Uterus (tissue), 4 donors: ENCODE results near the gene APOL5. TPM values are rescaled to one million over a fixed set of nuclear protein-coding genes. Genes with fewer than 3 reads are reported as not detected.
A peak's percentile ranks its signal among the peaks of the same experiment; 100 is the strongest.

Experiments
- DNase-seq, 2 donors: peaks; one replicate each; pipeline ENCODE4 v3.0.0-alpha.2; 2019 to 2020
- H3K27ac ChIP-seq, 2 donors: fragments of 200-600 bp; sonication (generic); 1 replicate in 1 of 2; 2 replicates in 1 of 2; pipeline ENCODE4 v1.5.1; 2016 to 2018
- H3K27me3 ChIP-seq, 2 donors: fragments of 200-600 bp; sonication (generic); one replicate each; pipeline ENCODE4 v1.5.1; 2018 to 2019; ENCODE audit warnings: control low read depth in 1 of 2
- H3K36me3 ChIP-seq, 2 donors: fragments of 200-600 bp; sonication (generic); one replicate each; pipeline ENCODE4 v1.5.1; 2019; ENCODE audit warnings: control low read depth in 1 of 2
- H3K4me1 ChIP-seq, 2 donors: fragments of 200-600 bp; sonication (generic); one replicate each; pipeline ENCODE4 v1.5.1; 2018 to 2019; ENCODE audit warnings: control low read depth in 1 of 2
- H3K4me3 ChIP-seq, 2 donors: fragments of 200-600 bp; sonication (generic); 1 replicate in 1 of 2; 2 replicates in 1 of 2; pipeline ENCODE4 v1.5.1; 2018 to 2019; ENCODE audit warnings: mild to moderate bottlenecking in 1 of 2
- H3K9me3 ChIP-seq, 2 donors: fragments of 200-600 bp; sonication (generic); one replicate each; pipeline ENCODE4 v1.5.1; 2019; ENCODE audit warnings: control low read depth in 1 of 2
- CTCF ChIP-seq, 4 experiments: fragments of 200-600 bp in 2 of 4; fragments of 450-650 bp in 2 of 4; sonication (generic) in 2 of 4; IDR thresholded peaks; one replicate each; pipeline ENCODE4 v1.5.1; 2016 to 2019; ENCODE audit warnings: antibody characterized with exemption in 4 of 4, mild to moderate bottlenecking in 2 of 4, moderate library complexity in 1 of 4
- POLR2A ChIP-seq, 2 donors: fragments of 450-650 bp; IDR thresholded peaks; one replicate each; pipeline ENCODE4 v1.6.1; 2016; ENCODE audit warnings: antibody characterized with exemption in 2 of 2, mild to moderate bottlenecking in 1 of 2, moderate library complexity in 1 of 2
- intact Hi-C: fragments of 100-400 bp; cut with DNase I; formaldehyde crosslinking; loops from one replicate; pipeline ENCODE4 v1.15.1; 2023; ENCODE audit warnings: low total_unique reads
- total RNA-seq, 4 donors: library from RNA; depleted of rRNA in 3 of 4; stranded (reverse); fragments of >200 nt in 3 of 4; gene quantifications; one replicate each; pipeline versions ENCODE4 v1.1.0 to v1.2.4, GENCODE V29; 2014 to 2023
- donor health status: DM: yes; HTN: yes; CAD: no.

The APOL5 gene
- total RNA-seq, 4 donors from 2014 or later, result not detected

GRCh38 chr22:35740616-35741015 is 22.9 kb downstream of the APOL5 start:
- H3K27me3 ChIP-seq, result no peaks in the 10 kb centered on the region
- H3K36me3 ChIP-seq, result no peaks in the 10 kb centered on the region
- intact Hi-C loops, result no loop called here
- H3K9me3 ChIP-seq, result no peaks in the 10 kb centered on the region
- H3K4me3 ChIP-seq, result no peak overlapping the region
- no peak for DNase-seq
- H3K4me1 ChIP-seq, result no peaks in the 10 kb centered on the region
- TF ChIP-seq CTCF (IDR thresholded peaks at IDR 0.05) (no peak), POLR2A (IDR thresholded peaks at IDR 0.05) (no peak)
- H3K27ac ChIP-seq, result no peak overlapping the region

GRCh38 chr22:35742342-35743100 is 24.8 kb downstream of the APOL5 start:
- Histone ChIP-seq H3K4me1 (no peaks in the 10 kb centered on the region), H3K27me3 (no peaks in the 10 kb centered on the region), H3K27ac (peak overlapping the region; percentile 30 to 46), H3K9me3 (no peaks in the 10 kb centered on the region), H3K36me3 (no peaks in the 10 kb centered on the region), H3K4me3 (no peak overlapping the region)
- TF ChIP-seq CTCF (IDR thresholded peaks at IDR 0.05) (no peak), POLR2A (IDR thresholded peaks at IDR 0.05) (no peak)
- no peak for DNase-seq
- intact Hi-C loops, result no loop called here

- no peak for TF ChIP-seq POLR2A (IDR thresholded peaks at IDR 0.05)
- TF ChIP-seq CTCF (IDR thresholded peaks at IDR 0.05), result no peak
- H3K36me3 ChIP-seq, result no peaks in the 10 kb centered on the region
- no peak overlapping the region for H3K4me3 ChIP-seq
- no peaks in the 10 kb centered on the region for H3K27me3 ChIP-seq
- H3K9me3 ChIP-seq, result no peaks in the 10 kb centered on the region
- H3K4me1 ChIP-seq, result no peaks in the 10 kb centered on the region
- DNase-seq, result no peak
- intact Hi-C loops, result no loop called here
- peak overlapping the region; percentile 30 to 46 for H3K27ac ChIP-seq
Observed at GRCh38 chr22:35743326-35743860, 25.7 kb downstream of the APOL5 start.

GRCh38 chr22:35746248-35746647 is 28.6 kb downstream of the APOL5 start:
- Histone ChIP-seq H3K9me3 (no peaks in the 10 kb centered on the region), H3K27ac (no peak overlapping the region), H3K4me1 (no peaks in the 10 kb centered on the region), H3K36me3 (no peaks in the 10 kb centered on the region), H3K27me3 (no peaks in the 10 kb centered on the region), H3K4me3 (no peak overlapping the region)
- intact Hi-C loops, result no loop called here
- TF ChIP-seq CTCF (IDR thresholded peaks at IDR 0.05) (no peak), POLR2A (IDR thresholded peaks at IDR 0.05) (no peak)
- DNase-seq, result no peak

- no peak overlapping the region for H3K4me3 ChIP-seq
- intact Hi-C loops, result no loop called here
- H3K9me3 ChIP-seq, result no peaks in the 10 kb centered on the region
- TF ChIP-seq POLR2A (IDR thresholded peaks at IDR 0.05) (no peak), CTCF (IDR thresholded peaks at IDR 0.05) (no peak)
- H3K27ac ChIP-seq, result no peak overlapping the region
- DNase-seq, result no peak
- no peaks in the 10 kb centered on the region for H3K36me3 ChIP-seq
- H3K4me1 ChIP-seq, result no peaks in the 10 kb centered on the region
- no peaks in the 10 kb centered on the region for H3K27me3 ChIP-seq
Observed at GRCh38 chr22:35746946-35747703, 29.5 kb downstream of the APOL5 start.
